A549 (cell line): ENCODE measurements around the gene NDUFA12. TPM values are rescaled to one million over a fixed set of nuclear protein-coding genes. Genes with fewer than 3 reads are reported as not detected.

ENCODE experiments used
- ATAC-seq, 2 experiments: fragments of 200-7000 bp in 1 of 2; fragments of >200 bp in 1 of 2; cut with Nextera tagmentation in 1 of 2; cut with Tn5 transposase in 1 of 2; 3 replicates each; pipeline versions ENCODE4 v1.8.0 to v1.9.1; 2018 to 2020; ENCODE audit warnings: mild to moderate bottlenecking in 1 of 2, moderate library complexity in 1 of 2
- CTCF ChIA-PET: fragments of 300-600 bp; sonication (Branson Sonifier 250); formaldehyde crosslinking; extraction: SDS; loops from one replicate; lab custom pipeline; 2021; ENCODE audit warnings: antibody characterized with exemption, inconsistent platforms; lab: Yijun Ruan, JAX
- POLR2A ChIA-PET: fragments of 350-600 bp; formaldehyde crosslinking; extraction: SDS; loops from one replicate; lab custom pipeline; 2021; ENCODE audit warnings: antibody characterized with exemption, inconsistent platforms; lab: Yijun Ruan, JAX
- DNase-seq, 2 experiments: peaks; one replicate each; pipeline versions ENCODE4 v3.0.0 to v3.0.0-alpha.2; 2011 to 2016; ENCODE audit warnings: low read depth in 1 of 2, low spot score in 1 of 2
- FAIRE-seq: peaks from 2 replicates; lab custom pipeline; 2011; peaks lifted over from hg19 to GRCh38; lab: Jason Lieb, UNC
- H3K27ac ChIP-seq, 2 experiments: fragments of >200 bp; sonication (Bioruptor Twin); formaldehyde crosslinking; 3 replicates each; pipeline ENCODE4 v1.5.1; 2016 to 2017
- H3K4me1 ChIP-seq: fragments of >200 bp; sonication (Bioruptor Twin); formaldehyde crosslinking; 3 replicates; pipeline ENCODE4 v1.6.1; 2016
- H3K4me2 ChIP-seq: fragments of >200 bp; sonication (Bioruptor Twin); formaldehyde crosslinking; 3 replicates; pipeline ENCODE4 v1.6.1; 2016
- H3K4me3 ChIP-seq: fragments of >200 bp; sonication (Bioruptor Twin); formaldehyde crosslinking; 3 replicates; pipeline ENCODE4 v1.5.1; 2016
- H3K9me3 ChIP-seq: fragments of >200 bp; sonication (Bioruptor Twin); formaldehyde crosslinking; 3 replicates; pipeline ENCODE4 v1.6.1; 2016
- CBX8 ChIP-seq: fragments of 200-600 bp; sonication (generic); IDR thresholded peaks from 2 replicates; pipeline ENCODE4 v1.6.1; 2016
- CHD2 ChIP-seq: fragments of 150-350 bp; IDR thresholded peaks from 2 replicates; pipeline ENCODE4 v1.6.1; 2014; ENCODE audit warnings: low read length; ENCODE audit not compliant: partially characterized antibody
- CHD4 ChIP-seq: fragments of 200-600 bp; sonication (generic); IDR thresholded peaks from 2 replicates; pipeline ENCODE4 v1.6.1; 2016; ENCODE audit warnings: antibody characterized with exemption, mild to moderate bottlenecking, borderline replicate concordance
- EHF ChIP-seq: fragments of 250-450 bp; sonication (Bioruptor Pico); IDR thresholded peaks from 2 replicates; pipeline ENCODE4 v1.5.0; 2020; ENCODE audit warnings: mild to moderate bottlenecking
- EP300 ChIP-seq, 2 experiments: fragments of >200 bp; sonication (Bioruptor Twin); formaldehyde crosslinking; IDR thresholded peaks; 2 replicates in 1 of 2; 3 replicates in 1 of 2; pipeline ENCODE4 v1.6.1; 2016 to 2017
- FOSL2 ChIP-seq, 2 experiments: fragments of 450-650 bp in 1 of 2; fragments of >200 bp in 1 of 2; sonication (Bioruptor Twin) in 1 of 2; formaldehyde crosslinking; IDR thresholded peaks; 2 replicates each; pipeline versions ENCODE4 v1.5.0 to v1.6.1; 2016 to 2020; ENCODE audit warnings: mild to moderate bottlenecking in 1 of 2, moderate library complexity in 1 of 2
- FOXS1 ChIP-seq: fragments of 250-450 bp; sonication (Bioruptor Pico); IDR thresholded peaks from 2 replicates; pipeline ENCODE4 v1.5.0; 2020; ENCODE audit warnings: mild to moderate bottlenecking, moderate library complexity
- GATA3 ChIP-seq: IDR thresholded peaks from 2 replicates; pipeline ENCODE4 v1.6.1; 2012; ENCODE audit warnings: borderline replicate concordance
- HEYL ChIP-seq: fragments of 250-450 bp; sonication (Bioruptor Pico); IDR thresholded peaks from 2 replicates; pipeline ENCODE4 v1.8.0; 2021; ENCODE audit warnings: mild to moderate bottlenecking, moderate library complexity
- HOXA7 ChIP-seq: fragments of 250-450 bp; sonication (Bioruptor Pico); IDR thresholded peaks from 2 replicates; pipeline ENCODE4 v1.5.0; 2020; ENCODE audit warnings: mild to moderate bottlenecking, moderate library complexity
- JUN ChIP-seq, 2 experiments: fragments of >200 bp; sonication (Bioruptor Twin); formaldehyde crosslinking; IDR thresholded peaks; 2 replicates in 1 of 2; 3 replicates in 1 of 2; pipeline ENCODE4 v1.6.1; 2016 to 2017
- JUNB ChIP-seq: fragments of >200 bp; sonication (Bioruptor Twin); formaldehyde crosslinking; IDR thresholded peaks from 2 replicates; pipeline ENCODE4 v1.6.1; 2016
- MAZ ChIP-seq: fragments of 150-350 bp; IDR thresholded peaks from 2 replicates; pipeline ENCODE4 v1.6.1; 2014; ENCODE audit warnings: antibody characterized with exemption, low read depth, low read length, borderline replicate concordance
- NFE2L2 ChIP-seq: fragments of 150-350 bp; conservative IDR thresholded peaks from 2 replicates; pipeline ENCODE4 v1.6.1; 2014; ENCODE audit warnings: low read length
- POLR2A ChIP-seq: IDR thresholded peaks from 2 replicates; pipeline ENCODE4 v1.6.1; 2012; ENCODE audit warnings: mild to moderate bottlenecking, low read length
- POLR2AphosphoS2 ChIP-seq: conservative IDR thresholded peaks from 2 replicates; pipeline ENCODE4 v1.6.1; 2012; ENCODE audit warnings: low read length, improper control_type of control experiment, inconsistent platforms
- RARB ChIP-seq: fragments of 250-450 bp; sonication (Bioruptor Pico); IDR thresholded peaks from 2 replicates; pipeline ENCODE4 v1.8.0; 2021; ENCODE audit warnings: mild to moderate bottlenecking, moderate library complexity
- RCOR1 ChIP-seq: fragments of 150-350 bp; IDR thresholded peaks from 2 replicates; pipeline ENCODE4 v1.6.1; 2014; ENCODE audit warnings: antibody characterized with exemption, low read length, low read depth
- RNF2 ChIP-seq: fragments of 200-600 bp; sonication (generic); IDR thresholded peaks from 2 replicates; pipeline ENCODE4 v1.6.1; 2016; ENCODE audit warnings: low read depth, mild to moderate bottlenecking, antibody characterized with exemption, moderate library complexity, borderline replicate concordance
- SREBF2 ChIP-seq: fragments of 450-650 bp; IDR thresholded peaks from 2 replicates; pipeline ENCODE4 v1.6.1; 2014; ENCODE audit warnings: mild to moderate bottlenecking, moderate library complexity
- TFCP2L1 ChIP-seq: fragments of 250-450 bp; sonication (Bioruptor Pico); IDR thresholded peaks from 2 replicates; pipeline ENCODE4 v1.5.0; 2021; ENCODE audit warnings: mild to moderate bottlenecking
- ZFP36 ChIP-seq: fragments of 450-650 bp; IDR thresholded peaks from 2 replicates; pipeline ENCODE4 v1.6.1; 2014; ENCODE audit warnings: borderline replicate concordance; ENCODE audit not compliant: partially characterized antibody
- ZSCAN20 ChIP-seq: fragments of 250-450 bp; sonication (Bioruptor Pico); IDR thresholded peaks from 2 replicates; pipeline ENCODE4 v1.8.0; 2022; ENCODE audit warnings: mild to moderate bottlenecking, moderate library complexity
- WGBS: methylation state at CpG from one replicate; pipeline ENCODE4 v1.1.6; 2017; ENCODE audit errors: missing lambda C conversion rate; 5-methylcytosine and 5-hydroxymethylcytosine counted together
- polyA plus RNA-seq, 4 experiments: library from polyadenylated mRNA; depleted of rRNA in 3 of 4; stranded (reverse); fragments of >200 nt; fragmentation: RNase III in 1 of 4; extraction: RNeasy Plus Mini Kit Qiagen cat#74134 plus additional on column Dnase treatment in 1 of 4; gene quantifications; 2 replicates in 3 of 4; 3 replicates in 1 of 4; pipeline ENCODE4 v1.2.3, GENCODE V29; 2011 to 2017
- TF ChIP-seq, protein P1 (sequence below): IDR thresholded peaks from 2 replicates; pipeline ENCODE4 v1.6.1; 2012
- TF ChIP-seq, protein P2 (sequence below): IDR thresholded peaks from 2 replicates; pipeline ENCODE4 v1.6.1; 2012; ENCODE audit warnings: low read depth, borderline replicate concordance
- TF ChIP-seq, protein P3 (sequence below): fragments of >200 bp; sonication (Bioruptor Twin); formaldehyde crosslinking; IDR thresholded peaks from 3 replicates; pipeline ENCODE4 v1.5.1; 2016

NDUFA12 gene
- polyA plus RNA-seq, 2 of the 4 experiments (the other 2 are of a cell fraction): 207 to 257 TPM

DNA sequence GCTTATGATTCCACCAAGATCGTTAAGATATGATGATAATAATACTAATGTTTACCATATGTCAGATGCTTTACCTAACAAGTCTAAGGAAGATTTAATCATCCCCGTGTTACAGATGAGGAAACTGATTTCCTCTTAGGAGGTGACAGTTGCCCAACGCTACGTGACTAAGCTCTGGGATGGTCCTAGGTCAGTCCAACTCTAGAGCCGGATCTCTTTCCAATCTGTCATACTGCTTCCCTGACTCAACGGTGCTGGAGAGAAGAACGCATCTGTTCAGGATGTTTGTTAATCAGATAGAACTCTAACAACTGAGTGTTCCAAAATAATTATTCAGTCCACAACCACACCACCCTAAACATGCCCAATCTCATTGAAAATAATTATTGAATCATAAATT is 39.8 kb downstream of the NDUFA12 start:
- WGBS: 67% methylated on average over 7 of the region's 7 CpGs
- POLR2A ChIA-PET: no interaction called here
- TF ChIP-seq MAZ: no peak
- TF ChIP-seq ZFP36: no peak
- TF ChIP-seq RARB (CRISPR knock-in tag): no peak
- TF ChIP-seq, protein P1, sequence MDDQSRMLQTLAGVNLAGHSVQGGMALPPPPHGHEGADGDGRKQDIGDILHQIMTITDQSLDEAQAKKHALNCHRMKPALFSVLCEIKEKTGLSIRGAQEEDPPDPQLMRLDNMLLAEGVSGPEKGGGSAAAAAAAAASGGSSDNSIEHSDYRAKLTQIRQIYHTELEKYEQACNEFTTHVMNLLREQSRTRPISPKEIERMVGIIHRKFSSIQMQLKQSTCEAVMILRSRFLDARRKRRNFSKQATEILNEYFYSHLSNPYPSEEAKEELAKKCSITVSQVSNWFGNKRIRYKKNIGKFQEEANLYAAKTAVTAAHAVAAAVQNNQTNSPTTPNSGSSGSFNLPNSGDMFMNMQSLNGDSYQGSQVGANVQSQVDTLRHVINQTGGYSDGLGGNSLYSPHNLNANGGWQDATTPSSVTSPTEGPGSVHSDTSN: no peak
- no peak for TF ChIP-seq FOXS1 (CRISPR knock-in tag)
- no peak for TF ChIP-seq RNF2
- TF ChIP-seq, protein P2, sequence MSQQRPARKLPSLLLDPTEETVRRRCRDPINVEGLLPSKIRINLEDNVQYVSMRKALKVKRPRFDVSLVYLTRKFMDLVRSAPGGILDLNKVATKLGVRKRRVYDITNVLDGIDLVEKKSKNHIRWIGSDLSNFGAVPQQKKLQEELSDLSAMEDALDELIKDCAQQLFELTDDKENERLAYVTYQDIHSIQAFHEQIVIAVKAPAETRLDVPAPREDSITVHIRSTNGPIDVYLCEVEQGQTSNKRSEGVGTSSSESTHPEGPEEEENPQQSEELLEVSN: no peak
- no peak for TF ChIP-seq ZSCAN20 (CRISPR knock-in tag)
- no peak for TF ChIP-seq CHD2
- TF ChIP-seq GATA3: no peak
- no peak for TF ChIP-seq JUNB
- no peak for TF ChIP-seq JUN (IDR thresholded peaks at IDR 0.05)
- TF ChIP-seq, protein P3, sequence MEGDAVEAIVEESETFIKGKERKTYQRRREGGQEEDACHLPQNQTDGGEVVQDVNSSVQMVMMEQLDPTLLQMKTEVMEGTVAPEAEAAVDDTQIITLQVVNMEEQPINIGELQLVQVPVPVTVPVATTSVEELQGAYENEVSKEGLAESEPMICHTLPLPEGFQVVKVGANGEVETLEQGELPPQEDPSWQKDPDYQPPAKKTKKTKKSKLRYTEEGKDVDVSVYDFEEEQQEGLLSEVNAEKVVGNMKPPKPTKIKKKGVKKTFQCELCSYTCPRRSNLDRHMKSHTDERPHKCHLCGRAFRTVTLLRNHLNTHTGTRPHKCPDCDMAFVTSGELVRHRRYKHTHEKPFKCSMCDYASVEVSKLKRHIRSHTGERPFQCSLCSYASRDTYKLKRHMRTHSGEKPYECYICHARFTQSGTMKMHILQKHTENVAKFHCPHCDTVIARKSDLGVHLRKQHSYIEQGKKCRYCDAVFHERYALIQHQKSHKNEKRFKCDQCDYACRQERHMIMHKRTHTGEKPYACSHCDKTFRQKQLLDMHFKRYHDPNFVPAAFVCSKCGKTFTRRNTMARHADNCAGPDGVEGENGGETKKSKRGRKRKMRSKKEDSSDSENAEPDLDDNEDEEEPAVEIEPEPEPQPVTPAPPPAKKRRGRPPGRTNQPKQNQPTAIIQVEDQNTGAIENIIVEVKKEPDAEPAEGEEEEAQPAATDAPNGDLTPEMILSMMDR: no peak
- no peak for TF ChIP-seq EP300 (IDR thresholded peaks at IDR 0.05)
- no peak for TF ChIP-seq NFE2L2
- no peak for TF ChIP-seq CHD4

DNA sequence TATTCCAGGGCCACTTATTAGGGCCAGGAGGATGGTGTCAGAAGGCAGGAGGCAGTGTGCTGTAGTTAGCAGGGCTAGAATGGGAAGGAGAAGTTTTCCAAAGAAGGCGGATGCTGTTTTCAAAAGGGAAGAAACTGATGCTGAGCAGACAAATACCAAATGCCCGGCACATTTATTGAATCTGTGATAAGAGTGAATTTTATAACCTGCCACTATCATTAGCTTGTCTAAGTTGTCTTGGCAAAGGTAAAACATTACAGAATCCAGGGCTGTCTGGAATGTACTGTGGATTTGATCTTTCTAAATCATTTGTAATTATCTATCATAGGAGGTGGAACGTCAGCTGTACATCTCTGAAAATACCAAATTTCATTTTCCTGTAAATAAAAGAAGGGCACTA is 40.8 kb downstream of the NDUFA12 start:
- no peak for FAIRE-seq
- POLR2A ChIA-PET: no interaction called here
- H3K4me3 ChIP-seq: no peak overlapping the region
- no peak for DNase-seq
- WGBS: 71% methylated on average over 3 of the region's 3 CpGs
- H3K4me1 ChIP-seq: no peaks in the 10 kb centered on the region
- H3K27ac ChIP-seq: no peak overlapping the region
- H3K9me3 ChIP-seq: no peaks in the 10 kb centered on the region
- H3K4me2 ChIP-seq: no peak overlapping the region
- TF ChIP-seq CBX8 (no peak), EHF (no peak), NFE2L2 (no peak), JUNB (no peak), ZFP36 (no peak), POLR2A (no peak), FOXS1 (CRISPR knock-in tag) (no peak), FOSL2 (IDR thresholded peaks at IDR 0.05) (no peak), FOSL2 (CRISPR knock-in tag; IDR thresholded peaks at IDR 0.05) (no peak)
- TF ChIP-seq, protein P1: no peak
- TF ChIP-seq, all 56 proteins: peak for 0
- ATAC-seq: no peak
- CTCF ChIA-PET: interaction anchor here (1.0 kb wide), 1 partner anchor 21 kb away, joined by 3 read pairs; no protein-coding TSS in a partner anchor

More for the DNA sequence above, 39.8 kb downstream of the NDUFA12 start:
- CTCF ChIA-PET: no interaction called here
- Histone ChIP-seq H3K4me3 (no peak overlapping the region), H3K4me1 (no peaks in the 10 kb centered on the region), H3K9me3 (no peaks in the 10 kb centered on the region), H3K4me2 (no peak overlapping the region), H3K27ac (no peak overlapping the region)
- FAIRE-seq (no peak), ATAC-seq (no peak), DNase-seq (no peak)

DNA sequence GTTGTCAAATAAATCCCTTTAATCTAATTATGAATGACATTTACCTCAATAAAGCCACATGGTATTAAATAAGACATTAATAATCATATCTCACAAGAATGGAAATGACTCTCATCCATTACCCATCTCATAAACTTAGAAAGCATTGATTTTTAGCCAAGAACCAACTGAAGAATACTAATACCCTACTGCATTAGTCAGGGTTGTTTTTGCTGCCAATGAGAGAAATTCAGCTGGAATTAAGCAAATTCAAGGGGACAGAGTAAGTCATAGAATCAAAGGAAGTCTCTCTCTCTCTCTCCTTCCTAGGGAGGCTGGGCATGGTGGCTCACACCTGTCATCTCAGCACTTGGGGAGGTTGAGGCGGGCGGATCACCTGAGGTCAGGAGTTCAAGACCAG is 41.6 kb downstream of the NDUFA12 start:
- Histone ChIP-seq H3K4me2 (no peak overlapping the region), H3K9me3 (no peaks in the 10 kb centered on the region), H3K27ac (no peak overlapping the region), H3K4me1 (no peaks in the 10 kb centered on the region), H3K4me3 (no peak overlapping the region)
- POLR2A ChIA-PET: no interaction called here
- DNase-seq: no peak
- TF ChIP-seq ZSCAN20 (CRISPR knock-in tag): no peak
- no peak for TF ChIP-seq RCOR1
- TF ChIP-seq CBX8: no peak
- TF ChIP-seq POLR2AphosphoS2: no peak
- no peak for TF ChIP-seq TFCP2L1 (CRISPR knock-in tag)
- TF ChIP-seq HEYL (CRISPR knock-in tag): no peak
- TF ChIP-seq SREBF2: no peak
- TF ChIP-seq HOXA7 (CRISPR knock-in tag): no peak
- FAIRE-seq: no peak
- CTCF ChIA-PET: interaction anchor here (1.9 kb wide), 1 partner anchor 22 kb away, joined by 4 read pairs; no protein-coding TSS in a partner anchor
- ATAC-seq: no peak
- 93% methylated on average over 2 of the region's 2 CpGs for WGBS
